ENCODE measurements around the gene GATAD2A.

GATAD2A gene

DNA sequence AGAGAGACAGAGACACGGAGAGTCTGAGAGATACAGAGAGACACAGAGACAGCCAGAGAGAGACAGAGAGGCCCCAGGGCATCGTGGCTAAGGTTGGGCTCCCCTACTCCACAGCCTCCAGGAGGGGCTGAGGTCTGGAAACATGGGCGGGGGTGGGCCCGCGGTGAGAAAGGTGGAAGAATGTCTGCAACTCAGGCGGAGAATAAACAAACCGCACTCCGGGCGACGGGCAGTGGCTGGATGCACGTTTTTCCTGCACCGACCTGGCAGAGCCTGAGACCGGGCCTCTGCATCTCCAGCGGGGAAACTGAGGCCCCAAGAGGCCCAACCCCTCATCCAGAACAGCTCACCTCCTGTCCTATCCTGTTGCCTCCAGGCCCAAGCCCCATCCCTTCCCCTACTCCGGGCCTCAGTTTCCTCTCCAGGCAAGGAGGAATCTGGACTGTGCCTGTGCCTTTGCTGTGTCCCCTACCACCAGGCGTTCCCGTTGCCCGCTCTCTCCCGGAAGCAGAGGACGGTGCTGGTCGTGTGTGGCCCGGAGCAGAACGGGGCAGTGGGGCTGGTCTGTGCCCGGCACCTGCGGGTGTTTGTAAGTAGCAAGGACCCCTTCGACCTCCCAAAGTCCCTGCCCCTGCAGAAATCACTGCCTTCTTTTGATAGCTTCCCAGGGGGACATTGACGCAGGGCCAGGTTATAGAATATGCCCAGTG, 129.2 kb downstream of the GATAD2A start:
- no peak for DNase-seq (ENCODE audit: low read depth, low spot score)
- no peak overlapping the region for H3K9ac ChIP-seq (ENCODE audit: insufficient read length, low read depth)
- peaks cover 32% of the 10 kb centered on the region for H3K4me1 ChIP-seq (ENCODE audit: insufficient read depth, insufficient read length)
- H3K36me3 ChIP-seq (ENCODE audit: insufficient read depth, insufficient read length, low read length): peaks cover 33% of the 10 kb centered on the region
- TF ChIP-seq SUZ12 (IDR thresholded peaks at IDR 0.05; ENCODE audit: extremely low read depth, insufficient read depth, insufficient read length) (no peak), ZNF274 (IDR thresholded peaks at IDR 0.05; ENCODE audit: low read depth, low read length) (no peak), YY1 (IDR thresholded peaks at IDR 0.05; ENCODE audit: insufficient read depth, insufficient read length) (no peak)
- no peak overlapping the region for H3K4me3 ChIP-seq (ENCODE audit: insufficient read length, low read depth)
- H3K9me3 ChIP-seq (ENCODE audit: insufficient read depth, low read length): no peaks in the 10 kb centered on the region
- no peaks in the 10 kb centered on the region for H3K27me3 ChIP-seq (ENCODE audit: insufficient read depth, insufficient read length)

DNA sequence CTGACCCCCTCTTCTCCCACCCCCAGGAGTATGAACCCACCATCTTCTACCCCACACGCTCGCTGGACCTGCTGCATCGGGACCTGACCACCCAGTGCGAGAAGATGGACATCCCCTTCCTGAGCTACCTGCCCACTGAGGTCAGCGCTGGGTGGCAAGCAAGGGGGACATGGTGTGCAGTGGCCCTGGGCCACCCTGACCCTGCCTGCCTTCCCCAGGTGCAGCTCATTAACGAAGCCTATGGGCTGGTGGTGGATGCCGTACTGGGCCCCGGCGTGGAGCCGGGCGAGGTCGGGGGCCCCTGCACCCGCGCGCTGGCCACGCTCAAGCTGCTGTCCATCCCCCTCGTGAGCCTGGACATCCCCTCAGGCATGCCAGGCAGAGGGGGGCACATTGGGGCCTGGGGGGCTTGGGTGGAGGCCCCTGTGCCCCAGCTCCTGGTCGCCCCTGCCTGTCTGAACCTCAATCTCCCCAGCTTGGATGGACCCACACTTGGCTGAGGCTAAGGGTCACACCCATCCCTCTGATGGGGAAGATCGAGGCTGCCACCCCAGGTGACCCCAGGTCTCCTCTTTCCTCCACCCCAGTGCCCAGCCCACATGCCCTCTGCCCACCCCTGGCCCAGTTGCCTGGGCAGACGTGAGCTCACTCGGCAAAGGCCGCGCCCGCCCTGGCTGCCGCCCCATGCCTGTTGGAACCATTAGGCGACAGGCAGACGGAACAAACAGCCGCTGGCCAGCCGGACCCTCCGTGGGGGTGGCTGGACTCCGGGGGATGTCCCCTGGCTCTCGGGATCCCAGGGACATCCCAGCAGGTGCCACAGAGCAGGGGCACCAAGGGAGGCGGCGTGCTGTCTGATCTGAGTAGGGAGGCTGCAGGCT, 130.1 kb downstream of the GATAD2A start:
- Histone ChIP-seq H3K9ac (ENCODE audit: insufficient read length, low read depth) (no peak overlapping the region), H3K4me1 (ENCODE audit: insufficient read depth, insufficient read length) (peaks cover 31% of the 10 kb centered on the region), H3K36me3 (ENCODE audit: insufficient read depth, insufficient read length, low read length) (peaks cover 27% of the 10 kb centered on the region), H3K9me3 (ENCODE audit: insufficient read depth, low read length) (no peaks in the 10 kb centered on the region), H3K4me3 (ENCODE audit: insufficient read length, low read depth) (no peak overlapping the region), H3K27me3 (ENCODE audit: insufficient read depth, insufficient read length) (peaks cover 4% of the 10 kb centered on the region)
- DNase-seq (ENCODE audit: low read depth, low spot score): no peak
- no peak for TF ChIP-seq ZNF274 (IDR thresholded peaks at IDR 0.05; ENCODE audit: low read depth, low read length)

DNA sequence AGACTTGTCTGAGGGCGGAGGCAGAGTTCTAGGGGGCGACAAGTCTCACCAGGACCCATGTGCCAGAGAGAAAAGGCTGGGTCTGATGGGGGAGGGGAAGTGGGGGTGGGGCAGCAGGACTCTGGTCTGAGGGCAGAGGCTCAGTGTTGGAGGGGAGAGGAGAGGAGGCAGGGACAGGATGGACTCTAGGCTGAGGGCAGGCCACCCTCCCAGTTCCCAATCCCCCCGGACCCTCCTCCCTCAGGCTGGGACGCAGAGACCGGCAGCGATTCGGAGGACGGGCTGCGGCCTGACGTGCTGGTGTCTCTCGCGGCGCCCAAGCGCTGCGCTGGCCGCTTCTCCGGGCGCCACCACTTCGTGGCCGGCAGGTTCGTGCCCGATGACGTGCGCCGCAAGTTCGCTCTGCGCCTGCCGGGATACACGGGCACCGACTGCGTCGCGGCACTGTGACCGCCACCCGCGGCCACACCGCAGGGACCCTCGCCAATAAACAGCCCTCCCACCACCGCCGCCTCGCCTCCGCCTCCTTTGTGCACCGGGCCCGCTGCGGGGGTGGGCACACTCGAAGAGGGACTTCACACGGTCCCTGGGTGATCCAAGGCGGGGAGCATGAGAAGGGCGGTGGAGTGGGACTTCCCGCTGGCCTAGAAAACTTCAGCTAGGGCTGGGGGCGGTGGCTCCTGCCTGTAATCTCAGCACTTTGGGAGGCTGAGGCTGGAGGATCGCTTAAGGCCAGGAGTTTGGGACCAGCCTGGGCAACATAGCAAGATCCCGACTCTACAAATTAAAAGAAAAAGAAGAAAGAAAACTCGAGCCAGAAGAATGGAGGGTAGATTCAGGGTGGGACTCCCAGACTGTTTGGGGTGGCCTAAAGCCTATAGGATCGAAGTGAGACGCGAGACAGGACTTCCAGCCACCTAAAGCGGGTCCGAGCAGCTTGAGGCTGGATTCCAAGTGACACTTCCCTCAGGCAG, 131.9 kb downstream of the GATAD2A start:
- no peak for DNase-seq (ENCODE audit: low read depth, low spot score)
- H3K9ac ChIP-seq (ENCODE audit: insufficient read length, low read depth): no peak overlapping the region
- peaks cover 7% of the 10 kb centered on the region for H3K27me3 ChIP-seq (ENCODE audit: insufficient read depth, insufficient read length)
- H3K9me3 ChIP-seq (ENCODE audit: insufficient read depth, low read length): no peaks in the 10 kb centered on the region
- TF ChIP-seq SUZ12 (IDR thresholded peaks at IDR 0.05; ENCODE audit: extremely low read depth, insufficient read depth, insufficient read length) (no peak), ZNF274 (IDR thresholded peaks at IDR 0.05; ENCODE audit: low read depth, low read length) (no peak)
- peaks cover 16% of the 10 kb centered on the region for H3K36me3 ChIP-seq (ENCODE audit: insufficient read depth, insufficient read length, low read length)
- peak overlapping the region; percentile 66 for H3K4me3 ChIP-seq (ENCODE audit: insufficient read length, low read depth)
- peaks cover 36% of the 10 kb centered on the region for H3K4me1 ChIP-seq (ENCODE audit: insufficient read depth, insufficient read length)

DNA sequence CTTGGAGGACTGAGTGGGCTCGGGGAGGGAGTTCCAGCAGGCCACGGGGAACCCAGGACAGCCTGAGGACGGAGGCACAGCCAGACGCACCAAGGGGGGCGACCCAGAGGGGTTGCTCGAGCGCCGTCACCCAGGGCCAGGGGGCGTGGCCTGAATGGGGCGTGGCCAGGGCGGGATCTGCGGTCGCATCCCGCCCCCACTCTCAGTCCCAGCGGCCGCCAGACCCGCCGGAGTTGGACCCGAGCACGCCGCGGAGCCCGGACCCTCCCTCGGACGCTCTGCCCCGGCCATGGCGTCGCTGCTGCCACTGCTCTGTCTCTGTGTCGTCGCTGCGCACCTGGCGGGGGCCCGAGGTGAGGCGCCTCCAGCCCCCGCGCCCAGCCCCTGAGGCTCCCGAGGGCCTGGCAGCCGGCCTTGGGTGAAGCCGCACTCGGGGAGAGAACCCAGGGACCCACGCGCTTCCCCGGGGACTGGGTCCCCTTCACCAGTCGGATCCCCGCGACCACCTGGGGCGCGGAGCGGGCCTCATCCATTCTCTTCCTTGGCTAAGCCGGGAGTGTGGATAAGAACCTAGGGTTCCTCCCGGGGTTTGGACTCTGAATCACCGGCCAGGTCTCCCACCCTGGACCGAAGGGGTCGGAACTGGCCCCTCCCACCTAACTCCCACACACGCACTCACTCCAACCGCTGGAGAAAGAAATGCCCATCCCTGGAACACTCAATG, 132.7 kb downstream of the GATAD2A start, which contains the start of gene CILP2:
TSS of gene CILP2 (plus strand) at position 205 of the 724 bp plus-strand sequence. CDS start at position 290, 85 bp downstream.
- DNase-seq (ENCODE audit: low read depth, low spot score): peak; percentile 52
- H3K27me3 ChIP-seq (ENCODE audit: insufficient read depth, insufficient read length): peaks cover 7% of the 10 kb centered on the region
- H3K4me3 ChIP-seq (ENCODE audit: insufficient read length, low read depth): peak within 1 kb of the TSS; percentile 66
- TF ChIP-seq SUZ12 (IDR thresholded peaks at IDR 0.05; ENCODE audit: extremely low read depth, insufficient read depth, insufficient read length) (no peak), ZNF274 (IDR thresholded peaks at IDR 0.05; ENCODE audit: low read depth, low read length) (no peak), YY1 (IDR thresholded peaks at IDR 0.05; ENCODE audit: insufficient read depth, insufficient read length) (no peak)
- H3K4me1 ChIP-seq (ENCODE audit: insufficient read depth, insufficient read length): peaks cover 29% of the 10 kb centered on the region
- H3K9ac ChIP-seq (ENCODE audit: insufficient read length, low read depth): peak within 1 kb of the TSS; percentile 87
- H3K36me3 ChIP-seq (ENCODE audit: insufficient read depth, insufficient read length, low read length): peaks cover 15% of the 10 kb centered on the region
- no peaks in the 10 kb centered on the region for H3K9me3 ChIP-seq (ENCODE audit: insufficient read depth, low read length)

DNA sequence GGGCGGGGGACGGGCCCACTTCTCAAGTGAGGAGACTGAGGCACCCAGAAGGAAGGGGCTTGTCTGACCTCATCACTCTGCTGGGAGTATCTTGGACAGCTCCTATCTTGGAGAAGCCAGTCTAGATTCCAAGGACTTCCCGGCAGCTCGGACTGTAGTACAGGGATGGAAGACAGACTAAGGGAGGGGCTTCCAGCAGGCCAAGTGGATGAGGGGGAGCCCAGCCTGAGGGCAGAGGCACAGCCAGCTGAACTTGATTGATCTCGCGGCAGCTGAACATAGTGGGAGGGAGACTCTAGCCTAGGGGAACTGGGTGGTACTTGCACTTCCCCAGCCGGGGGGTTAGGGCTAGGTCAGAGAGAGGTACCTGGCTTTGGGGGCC, 133.3 kb downstream of the GATAD2A start:
- TF ChIP-seq ZNF274 (IDR thresholded peaks at IDR 0.05; ENCODE audit: low read depth, low read length): no peak
- TF ChIP-seq YY1 (IDR thresholded peaks at IDR 0.05; ENCODE audit: insufficient read depth, insufficient read length): no peak
- no peak for TF ChIP-seq SUZ12 (IDR thresholded peaks at IDR 0.05; ENCODE audit: extremely low read depth, insufficient read depth, insufficient read length)
- DNase-seq (ENCODE audit: low read depth, low spot score): no peak
- Histone ChIP-seq H3K27me3 (ENCODE audit: insufficient read depth, insufficient read length) (peaks cover 7% of the 10 kb centered on the region), H3K4me1 (ENCODE audit: insufficient read depth, insufficient read length) (peaks cover 29% of the 10 kb centered on the region), H3K9me3 (ENCODE audit: insufficient read depth, low read length) (no peaks in the 10 kb centered on the region), H3K9ac (ENCODE audit: insufficient read length, low read depth) (peak overlapping the region; percentile 87), H3K36me3 (ENCODE audit: insufficient read depth, insufficient read length, low read length) (peaks cover 21% of the 10 kb centered on the region), H3K4me3 (ENCODE audit: insufficient read length, low read depth) (peak overlapping the region; percentile 66)

DNA sequence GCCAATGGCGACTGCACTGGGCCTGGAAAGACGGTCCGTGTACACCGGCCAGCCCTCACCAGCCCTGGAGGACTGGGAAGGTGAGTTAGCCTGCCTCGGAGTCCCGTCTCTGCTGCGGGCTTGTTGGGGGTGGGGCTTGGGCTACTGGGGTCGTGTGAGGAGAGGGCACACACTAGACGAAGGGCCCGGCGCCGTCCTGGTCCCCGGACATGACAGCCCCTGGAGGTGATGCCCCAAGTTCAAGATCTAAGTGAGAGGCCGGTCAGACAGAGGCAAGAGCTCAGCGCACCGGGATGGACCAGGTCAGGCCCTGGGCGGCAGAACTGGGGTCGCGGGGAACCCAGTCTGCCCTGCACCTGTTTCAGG, 134.2 kb downstream of the GATAD2A start:
- TF ChIP-seq ZNF274 (IDR thresholded peaks at IDR 0.05; ENCODE audit: low read depth, low read length): no peak
- no peak for TF ChIP-seq SUZ12 (IDR thresholded peaks at IDR 0.05; ENCODE audit: extremely low read depth, insufficient read depth, insufficient read length)
- no peak for TF ChIP-seq YY1 (IDR thresholded peaks at IDR 0.05; ENCODE audit: insufficient read depth, insufficient read length)
- DNase-seq (ENCODE audit: low read depth, low spot score): no peak
- Histone ChIP-seq H3K9me3 (ENCODE audit: insufficient read depth, low read length) (no peaks in the 10 kb centered on the region), H3K4me1 (ENCODE audit: insufficient read depth, insufficient read length) (peaks cover 29% of the 10 kb centered on the region), H3K36me3 (ENCODE audit: insufficient read depth, insufficient read length, low read length) (peaks cover 30% of the 10 kb centered on the region), H3K27me3 (ENCODE audit: insufficient read depth, insufficient read length) (peaks cover 7% of the 10 kb centered on the region), H3K4me3 (ENCODE audit: insufficient read length, low read depth) (no peak overlapping the region), H3K9ac (ENCODE audit: insufficient read length, low read depth) (no peak overlapping the region)

Measured in NT2/D1 (cell line).